T-helper 1 cell (primary cell): Measurements from ENCODE around the gene TMEM168.

Experiments used
- DNase-seq, 5 donors: peaks; one replicate each; pipeline ENCODE4 v3.0.0-alpha.2; 2012 to 2020

The TMEM168 gene

DNA sequence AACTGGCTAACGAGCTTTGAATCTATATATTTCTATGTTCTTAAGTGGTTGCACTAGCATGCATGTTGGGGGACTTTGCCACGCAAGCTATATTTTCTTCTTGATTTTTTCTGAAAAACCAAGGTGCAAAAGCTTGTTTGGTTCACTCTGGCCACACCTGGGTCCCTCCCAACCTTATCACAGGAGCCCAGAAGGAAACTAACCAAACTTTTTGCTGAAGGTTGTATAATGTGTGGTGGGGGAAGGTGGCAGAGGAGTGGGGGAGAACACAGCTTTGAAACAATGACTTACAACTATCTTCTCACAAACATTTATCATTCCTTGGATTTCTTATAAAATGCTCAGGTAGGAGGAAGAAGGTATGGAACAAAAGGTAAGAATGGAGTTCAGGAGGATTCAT, 75.3 kb downstream of the TMEM168 start:
- no peak for DNase-seq
